Glomerular visceral epithelial cell (primary cell): ENCODE results near the gene LPIN1.

Experiments used
- DNase-seq: peaks from one replicate; pipeline ENCODE4 v3.0.0-alpha.2; 2016; ENCODE audit errors: extremely low spot score

The LPIN1 gene, protein sequence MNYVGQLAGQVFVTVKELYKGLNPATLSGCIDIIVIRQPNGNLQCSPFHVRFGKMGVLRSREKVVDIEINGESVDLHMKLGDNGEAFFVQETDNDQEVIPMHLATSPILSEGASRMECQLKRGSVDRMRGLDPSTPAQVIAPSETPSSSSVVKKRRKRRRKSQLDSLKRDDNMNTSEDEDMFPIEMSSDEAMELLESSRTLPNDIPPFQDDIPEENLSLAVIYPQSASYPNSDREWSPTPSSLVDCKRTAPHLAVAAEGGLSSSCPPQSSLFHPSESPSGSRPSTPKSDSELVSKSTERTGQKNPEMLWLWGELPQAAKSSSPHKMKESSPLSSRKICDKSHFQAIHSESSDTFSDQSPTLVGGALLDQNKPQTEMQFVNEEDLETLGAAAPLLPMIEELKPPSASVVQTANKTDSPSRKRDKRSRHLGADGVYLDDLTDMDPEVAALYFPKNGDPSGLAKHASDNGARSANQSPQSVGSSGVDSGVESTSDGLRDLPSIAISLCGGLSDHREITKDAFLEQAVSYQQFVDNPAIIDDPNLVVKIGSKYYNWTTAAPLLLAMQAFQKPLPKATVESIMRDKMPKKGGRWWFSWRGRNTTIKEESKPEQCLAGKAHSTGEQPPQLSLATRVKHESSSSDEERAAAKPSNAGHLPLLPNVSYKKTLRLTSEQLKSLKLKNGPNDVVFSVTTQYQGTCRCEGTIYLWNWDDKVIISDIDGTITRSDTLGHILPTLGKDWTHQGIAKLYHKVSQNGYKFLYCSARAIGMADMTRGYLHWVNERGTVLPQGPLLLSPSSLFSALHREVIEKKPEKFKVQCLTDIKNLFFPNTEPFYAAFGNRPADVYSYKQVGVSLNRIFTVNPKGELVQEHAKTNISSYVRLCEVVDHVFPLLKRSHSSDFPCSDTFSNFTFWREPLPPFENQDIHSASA

DNA sequence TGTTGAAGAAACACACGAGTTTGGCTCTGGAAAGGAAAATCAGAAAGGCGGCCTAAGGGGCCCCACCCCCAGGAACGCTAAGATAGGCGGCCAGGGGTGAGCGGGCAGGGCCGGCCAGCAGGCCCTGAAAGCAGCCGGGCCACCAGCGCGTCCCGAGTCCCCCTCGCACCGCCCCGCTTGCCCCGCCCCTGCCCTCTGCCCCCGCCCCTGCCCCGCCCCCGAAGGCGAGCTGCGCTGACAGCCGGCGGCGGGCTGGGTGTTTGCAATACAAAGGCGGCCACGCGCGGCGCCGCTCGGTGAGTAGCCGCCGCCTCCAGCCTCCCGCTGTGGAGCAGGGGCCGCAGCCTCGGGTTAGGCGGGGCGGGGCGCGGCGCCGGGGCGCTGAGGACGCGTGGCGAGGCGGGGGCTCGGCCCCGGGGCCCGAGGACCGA lies at the start of gene LPIN1:
LPIN1 (plus strand) TSS at position 257 of the 431 bp plus-strand sequence. CDS start 18,910 bp downstream, outside the sequence.
- peak; percentile 87 for DNase-seq

DNA sequence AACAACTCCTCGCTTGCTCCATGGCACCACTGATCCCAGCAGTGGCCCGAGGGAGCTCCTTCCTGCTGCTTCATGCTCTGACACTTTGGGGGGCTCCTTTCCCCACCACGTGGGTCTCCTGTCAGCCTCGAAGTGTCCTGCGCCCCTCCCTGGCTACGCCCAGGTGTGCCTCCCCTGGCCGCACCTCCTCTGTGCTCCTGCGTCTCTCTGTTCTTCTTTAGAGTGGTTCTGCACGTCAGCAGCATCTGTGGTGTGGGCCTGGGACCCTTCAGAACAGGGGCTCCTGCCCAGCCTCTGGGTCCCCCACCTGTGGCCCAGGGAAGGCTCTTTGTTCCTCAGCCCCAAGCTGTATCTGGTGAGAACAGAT lies 49.7 kb upstream of the LPIN1 start:
- DNase-seq = no peak

DNA sequence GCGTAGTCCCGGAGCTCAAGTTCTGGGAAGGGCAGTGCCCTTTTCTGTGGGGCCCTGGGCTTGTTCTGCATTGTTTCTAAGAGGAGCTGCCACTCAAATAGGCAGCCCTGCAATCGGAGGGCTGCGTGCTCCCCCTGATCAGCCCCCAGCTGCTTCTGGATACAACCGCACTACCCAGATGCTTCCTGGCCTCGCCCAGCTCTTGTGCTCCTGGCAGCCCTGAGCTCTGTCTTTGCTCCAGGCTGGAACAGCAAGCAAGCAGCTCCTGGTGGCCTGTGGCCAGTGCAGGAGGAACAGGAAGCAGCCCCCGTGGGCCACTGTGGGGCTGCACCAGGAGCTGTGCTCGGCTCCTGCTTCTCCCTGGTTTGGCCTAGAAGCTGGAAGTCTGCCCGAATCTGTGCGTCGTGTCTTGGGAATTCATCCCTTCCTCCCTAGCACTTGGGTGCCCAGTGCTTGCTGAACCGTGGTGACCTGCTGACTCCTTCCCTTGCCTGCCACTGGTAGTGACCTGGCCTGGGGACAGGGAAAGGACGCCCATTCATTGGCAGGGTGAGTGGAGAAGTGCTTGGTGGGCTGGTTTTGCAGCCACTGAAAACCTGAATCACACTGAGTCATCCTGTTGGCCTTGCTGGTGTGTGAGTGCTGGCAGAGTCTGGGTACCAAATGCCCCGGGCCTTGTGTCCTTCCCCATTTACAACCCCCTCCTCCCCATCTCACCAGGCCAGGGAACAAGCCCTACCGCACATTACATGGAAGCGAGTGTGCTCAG lies 49.1 kb upstream of the LPIN1 start:
- peak; percentile 91 for DNase-seq

DNA sequence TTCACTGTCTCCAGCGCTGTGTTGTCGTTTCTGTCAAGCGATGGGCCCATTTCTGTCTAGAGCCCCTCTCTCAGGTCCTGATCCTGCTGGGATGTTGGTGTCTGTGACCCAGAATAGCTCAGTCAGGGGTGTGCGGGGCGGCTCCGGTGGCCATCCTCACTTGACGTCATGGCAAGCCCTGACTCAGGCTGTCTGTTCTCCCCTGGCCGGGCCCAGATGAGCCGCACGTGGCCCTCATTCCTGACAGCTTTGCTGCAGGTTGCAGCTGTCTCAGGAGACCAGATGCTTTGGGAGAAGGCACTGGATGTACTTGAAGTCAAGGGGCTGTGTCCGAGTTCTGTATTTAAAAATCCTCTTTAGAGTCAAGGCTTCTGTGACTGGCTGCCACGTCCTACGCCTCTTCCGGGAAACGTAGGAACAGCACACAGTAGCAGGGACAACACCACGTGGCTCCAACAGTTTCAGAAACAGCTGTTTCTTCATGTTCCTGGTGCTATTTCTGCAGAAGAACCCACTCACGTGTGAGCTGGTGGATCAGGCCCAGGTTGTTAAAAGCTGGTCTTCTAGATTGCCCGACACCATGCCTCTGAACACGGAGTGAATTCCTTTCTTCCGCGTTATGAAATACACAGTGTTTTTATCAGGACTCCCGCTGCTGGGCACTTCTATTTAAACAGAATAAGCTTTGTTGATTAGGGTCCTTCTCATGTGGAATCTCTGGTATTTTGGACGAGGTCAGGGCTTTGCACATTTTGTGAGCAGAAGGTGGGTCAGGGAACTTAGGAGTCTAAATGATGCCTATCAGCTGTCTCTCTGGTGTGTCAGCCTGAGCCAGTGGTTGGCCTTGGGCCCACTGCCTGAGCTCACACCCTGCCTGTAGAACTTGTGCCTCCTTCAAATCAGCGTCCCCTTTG lies 48.2 kb upstream of the LPIN1 start:
- DNase-seq = peak; percentile 56

DNA sequence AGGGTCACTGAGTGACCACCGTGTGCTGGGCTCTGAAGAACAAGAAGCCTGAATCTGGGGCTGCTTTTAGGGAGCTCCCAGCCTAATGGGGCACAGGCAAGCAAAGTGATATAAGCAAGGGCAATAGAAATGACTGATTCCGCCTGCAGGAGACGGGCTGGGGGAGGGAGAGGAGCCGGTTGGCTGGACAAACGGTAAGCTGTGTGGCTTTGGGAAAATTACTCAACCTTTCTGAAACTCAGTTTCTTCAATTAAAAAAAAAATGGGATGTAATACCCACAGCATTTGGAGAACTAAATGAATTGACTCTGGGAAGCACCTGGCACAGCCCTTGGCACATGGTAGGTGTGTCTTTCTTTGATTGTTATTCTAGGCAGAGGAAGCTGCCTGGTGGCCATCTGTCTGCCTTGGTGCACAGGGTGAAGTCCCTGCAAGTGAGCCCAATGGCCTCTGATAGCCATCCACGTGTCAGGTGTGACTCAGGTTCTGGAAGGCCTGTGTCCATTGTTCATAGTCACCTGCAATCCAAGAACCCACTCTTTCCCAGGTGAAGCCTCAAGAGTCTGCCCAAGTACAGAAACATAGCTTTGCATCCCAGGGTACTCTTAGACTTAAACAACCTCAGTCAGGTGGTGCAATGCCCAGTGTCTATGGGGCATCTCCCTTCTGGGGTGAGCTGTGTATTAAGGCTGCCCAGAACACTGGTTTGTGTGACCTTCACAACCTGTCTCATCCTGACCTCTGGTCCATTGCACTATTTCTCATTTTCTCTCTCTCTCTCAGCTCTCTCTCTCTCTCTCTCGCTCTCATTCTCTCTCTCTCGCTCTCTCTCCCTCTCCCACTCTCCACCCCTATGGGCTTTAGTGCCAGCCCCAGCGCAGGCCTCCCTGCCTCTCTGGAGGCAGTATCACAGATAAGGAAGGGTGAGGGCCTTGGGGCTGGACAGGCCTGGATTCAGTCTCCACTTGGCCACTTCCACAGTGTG lies 46.5 kb upstream of the LPIN1 start:
- no peak for DNase-seq

DNA sequence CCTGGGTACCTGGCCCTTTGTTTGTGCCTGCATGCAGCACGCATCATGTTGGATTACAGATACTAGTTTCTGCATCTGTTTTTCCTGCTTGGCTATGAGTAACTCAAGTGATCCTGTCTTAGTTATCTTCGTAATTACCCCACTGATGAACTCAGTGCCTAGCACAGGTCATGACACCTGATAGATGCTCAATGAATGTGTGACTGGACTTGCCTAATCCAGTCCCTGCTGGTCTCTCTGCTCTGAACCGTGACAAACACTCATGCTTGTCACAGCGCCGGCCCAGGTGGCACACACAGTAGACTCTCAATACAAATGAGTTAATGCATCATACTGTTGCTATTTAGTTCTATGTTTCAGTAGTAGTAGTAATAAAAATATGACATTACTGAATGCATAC lies 45.2 kb upstream of the LPIN1 start:
- DNase-seq = no peak

DNA sequence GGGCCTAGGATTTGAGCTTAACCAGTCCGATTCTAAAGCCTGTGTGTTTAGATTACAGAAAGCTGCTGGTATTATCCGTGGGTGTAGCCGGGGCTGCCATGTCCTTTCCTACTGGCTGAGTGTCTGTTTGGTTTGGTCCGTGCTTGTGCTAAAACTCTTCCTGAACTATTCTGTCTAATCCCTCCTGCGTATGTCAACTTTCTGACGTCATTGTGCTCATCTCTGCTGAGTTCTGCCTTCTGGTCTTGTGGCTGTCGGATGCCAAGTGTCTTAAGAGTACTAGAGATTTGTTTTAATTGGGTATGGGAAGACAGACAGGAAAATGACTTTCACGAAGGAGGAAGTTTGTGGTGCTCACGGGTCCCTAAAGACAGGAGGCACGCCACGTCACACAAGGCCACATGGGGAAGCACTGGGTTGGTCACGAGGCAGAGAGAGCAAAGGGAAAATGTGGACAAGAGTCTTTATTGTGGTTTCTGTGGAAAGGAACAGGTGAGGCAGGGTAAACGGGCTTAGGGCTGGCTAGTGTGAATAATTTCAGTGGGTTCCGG lies 44.6 kb upstream of the LPIN1 start:
- DNase-seq = no peak

DNA sequence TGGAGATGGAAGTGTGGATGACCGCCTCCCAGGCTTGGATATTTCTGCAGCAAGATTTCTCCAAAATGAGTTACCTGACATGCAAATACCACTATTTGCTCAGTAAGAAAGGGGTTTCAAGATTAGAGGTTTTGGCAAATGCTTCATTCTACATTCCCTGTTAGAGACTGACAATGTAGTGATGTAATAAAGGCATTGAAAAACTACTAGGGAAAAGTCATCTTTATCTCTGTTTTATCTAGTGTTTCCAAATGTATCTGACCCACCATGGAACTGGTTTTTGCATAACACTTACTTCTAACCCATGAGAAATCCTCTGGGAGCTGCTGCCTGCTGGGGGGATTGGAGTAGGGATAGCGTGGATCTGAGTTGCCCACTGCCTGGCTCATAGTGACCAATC lies 43.5 kb upstream of the LPIN1 start:
- DNase-seq = no peak

DNA sequence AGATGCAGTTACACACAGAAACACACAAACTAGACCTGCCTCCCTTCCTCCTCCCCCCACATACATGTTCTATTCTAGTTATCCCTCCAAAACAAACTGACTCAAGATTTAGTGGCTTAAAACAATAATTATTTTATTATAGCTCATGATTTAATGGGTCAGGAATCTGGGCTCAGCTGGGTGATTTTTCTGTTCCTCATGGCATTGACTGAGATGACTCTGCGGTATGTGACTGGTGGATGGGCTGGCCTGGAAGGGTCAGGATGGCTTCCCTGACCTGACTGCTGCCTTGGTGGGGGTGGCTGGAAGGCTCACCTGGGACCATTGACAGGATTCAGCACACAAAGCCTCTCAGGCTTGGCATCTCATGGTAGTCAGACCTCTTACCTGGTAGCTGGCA lies 42.7 kb upstream of the LPIN1 start:
- DNase-seq = peak; percentile 26

DNA sequence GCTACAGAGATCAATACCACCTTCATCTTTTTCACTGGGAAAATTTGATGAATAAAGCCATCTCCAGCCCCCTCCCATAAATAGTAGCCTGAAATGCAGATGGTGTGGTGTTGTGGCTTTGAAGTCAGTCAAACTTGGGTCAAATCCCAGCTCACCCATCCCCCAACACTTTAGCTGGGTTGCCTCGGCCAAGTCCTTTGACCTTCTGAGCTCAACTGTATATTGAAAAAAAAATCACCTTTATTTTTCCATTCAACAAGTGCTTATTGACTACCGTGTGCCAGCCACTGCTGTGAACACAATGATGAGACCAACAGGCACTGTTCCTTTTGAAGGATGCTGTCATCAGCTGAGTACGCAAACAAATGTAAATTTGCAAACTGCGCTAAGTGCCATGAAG lies 41.4 kb upstream of the LPIN1 start:
- no peak for DNase-seq

DNA sequence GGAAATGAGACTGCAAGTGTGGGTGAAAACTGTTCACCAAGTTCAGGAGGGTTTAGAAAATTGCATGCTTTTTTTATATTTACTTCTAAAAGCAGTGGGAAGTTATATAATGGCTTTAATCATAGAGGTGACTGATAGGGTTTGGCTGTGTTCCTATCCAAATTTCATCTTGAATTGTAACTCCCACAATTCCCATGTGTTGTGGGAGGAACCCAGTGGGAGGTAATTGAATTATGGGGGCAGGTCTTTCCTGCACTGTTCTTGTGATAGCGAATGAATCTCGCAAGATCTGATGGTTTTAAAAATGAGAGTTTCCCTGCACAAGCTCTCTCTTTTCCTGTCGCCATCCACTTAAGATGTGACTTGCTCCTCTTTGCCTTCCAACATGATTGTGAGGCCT lies 40.7 kb upstream of the LPIN1 start:
- no peak for DNase-seq

DNA sequence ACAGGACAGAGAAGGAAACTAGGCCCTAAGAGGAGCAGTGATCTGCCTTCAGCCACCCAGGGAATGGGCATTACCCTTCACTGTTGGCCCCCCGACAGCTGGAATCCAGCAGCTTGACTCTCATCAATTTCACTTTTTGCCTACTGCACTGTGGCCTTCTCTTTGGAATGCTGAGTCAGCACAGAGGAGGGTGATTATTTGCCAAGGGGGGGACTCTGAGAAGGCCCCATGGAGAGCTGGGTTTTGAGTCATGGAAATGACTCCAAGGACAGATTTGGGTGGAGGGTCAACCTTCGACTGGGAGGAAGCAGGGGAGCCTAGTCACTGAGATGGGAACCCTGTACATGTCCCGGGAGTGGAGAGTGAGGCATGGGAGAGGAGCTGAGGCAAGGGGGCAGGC lies 38.3 kb upstream of the LPIN1 start:
- DNase-seq = no peak

DNA sequence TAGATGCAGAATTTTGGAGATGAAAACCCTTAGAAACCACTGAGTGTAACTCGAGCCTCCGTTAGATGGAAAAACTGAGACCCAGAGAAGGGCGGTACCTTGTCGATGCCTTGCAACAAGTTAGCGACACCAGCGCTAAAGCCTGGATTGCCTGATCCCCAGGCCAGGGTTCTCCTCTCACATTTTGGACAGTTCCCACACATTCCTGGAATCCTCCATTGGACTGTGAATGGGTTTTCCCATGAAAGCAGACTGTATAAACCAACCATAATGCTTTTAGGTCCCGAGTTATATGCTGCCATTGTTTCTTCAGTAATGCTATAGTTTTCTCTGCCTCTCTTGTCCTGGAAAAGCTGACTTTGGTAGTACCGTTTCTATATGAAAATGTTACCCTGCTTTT lies 37.1 kb upstream of the LPIN1 start:
- no peak for DNase-seq

DNA sequence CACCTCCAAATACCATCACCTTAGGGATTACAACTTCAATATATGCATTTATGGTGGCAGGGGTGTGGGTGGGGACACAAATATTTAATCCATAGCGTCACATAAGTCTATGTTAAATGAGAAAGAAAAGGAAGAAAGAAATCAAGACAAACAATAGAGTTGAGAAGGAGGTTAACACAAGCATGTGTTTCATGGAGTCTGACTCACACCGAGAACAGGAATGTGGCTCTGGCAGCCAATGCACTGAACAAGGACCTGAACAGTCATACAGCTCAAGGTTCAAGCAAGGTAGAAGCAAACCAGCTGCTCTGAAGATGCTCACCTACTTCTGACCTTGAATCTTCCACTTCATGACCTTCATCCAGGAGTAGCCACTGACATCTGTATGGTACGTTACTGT lies 36.2 kb upstream of the LPIN1 start:
- peak; percentile 31 for DNase-seq

DNA sequence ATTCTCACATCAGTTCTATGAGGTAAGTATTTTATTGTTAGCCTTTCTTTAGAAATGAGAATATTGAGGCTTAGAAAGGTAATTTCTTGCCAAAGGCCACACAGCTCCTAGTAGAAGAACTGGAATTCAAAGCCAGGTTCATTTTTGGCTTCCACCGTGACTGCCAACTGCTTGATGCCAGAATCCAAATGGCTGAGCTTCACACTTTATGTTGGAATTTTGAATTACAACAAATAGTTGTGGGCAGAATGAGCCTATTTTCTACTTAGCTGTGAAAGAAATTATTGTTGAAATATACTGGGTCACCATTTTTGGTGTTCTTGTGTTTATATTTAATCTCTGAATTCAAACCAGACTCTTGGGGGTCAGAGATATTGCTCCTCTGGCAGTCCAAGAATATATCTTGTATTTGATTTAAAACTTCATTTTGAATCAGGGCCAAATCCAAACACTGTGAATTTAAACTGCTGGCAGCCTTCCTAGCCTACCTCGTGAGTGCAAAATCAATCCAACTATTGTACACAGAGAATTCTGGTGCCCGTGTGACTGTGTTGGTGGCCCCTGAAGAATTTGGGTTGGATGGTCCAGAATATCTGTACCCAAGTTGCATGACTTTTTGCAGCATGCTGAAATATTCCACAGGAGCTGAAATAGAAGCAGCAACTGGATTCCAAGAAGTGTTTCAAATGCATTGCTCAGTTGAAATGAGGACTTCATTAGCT lies 35.6 kb upstream of the LPIN1 start:
- DNase-seq = no peak

DNA sequence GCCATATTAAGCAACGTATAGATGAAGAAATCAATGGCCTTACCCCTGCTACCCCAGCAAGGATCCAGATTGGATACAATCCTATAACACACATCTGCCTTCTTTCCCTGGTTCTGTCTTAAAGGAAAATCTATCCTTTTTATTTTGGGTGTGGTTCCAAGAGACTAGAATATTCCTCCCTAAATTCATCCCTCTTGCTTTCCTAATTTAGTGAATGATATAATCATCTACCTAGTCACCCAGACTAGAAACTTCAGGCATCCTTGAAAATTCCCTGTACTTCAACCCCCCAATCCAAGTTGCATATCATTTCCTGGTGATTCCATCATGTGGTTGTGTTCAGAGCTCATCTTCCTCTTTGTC lies 35.1 kb upstream of the LPIN1 start:
- DNase-seq = no peak

DNA sequence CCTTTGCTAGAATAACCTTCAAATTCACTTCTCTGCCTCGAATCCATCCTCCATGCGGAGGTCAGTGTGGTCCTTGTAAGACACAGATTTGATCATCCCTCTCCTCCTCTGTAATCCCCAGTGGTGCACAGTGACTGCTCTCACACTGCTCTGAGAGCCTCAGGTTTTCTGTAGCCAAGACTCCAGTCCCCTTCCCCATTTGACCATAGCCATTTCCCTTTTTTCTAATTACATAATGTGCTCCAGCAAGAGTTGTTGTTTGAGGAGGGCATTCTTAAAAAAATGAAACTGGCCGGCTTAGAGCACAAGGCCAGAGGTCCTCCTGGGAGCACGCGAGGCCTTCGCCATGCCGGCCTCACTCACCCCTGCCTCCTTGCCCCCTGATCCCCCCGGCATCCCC lies 34.7 kb upstream of the LPIN1 start:
- DNase-seq = no peak

DNA sequence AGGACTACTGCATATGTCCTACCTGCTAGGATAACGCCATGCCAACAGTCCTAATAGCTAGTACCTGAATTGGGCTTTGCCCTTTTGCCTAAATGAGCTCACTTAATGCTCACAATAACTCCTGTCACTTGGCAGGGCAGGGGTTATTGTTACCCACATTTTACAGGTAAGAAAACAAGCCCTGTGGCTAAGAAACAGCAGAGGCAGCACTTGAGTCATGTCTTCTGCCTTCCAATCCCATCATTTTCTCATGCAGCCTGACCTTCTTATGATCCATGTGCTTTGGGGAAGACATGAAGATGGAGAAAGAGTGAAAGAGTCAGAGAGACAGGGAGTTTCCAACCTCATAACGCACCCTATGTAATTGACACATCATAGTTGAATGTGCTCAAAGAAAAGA lies 33.6 kb upstream of the LPIN1 start:
- no peak for DNase-seq

DNA sequence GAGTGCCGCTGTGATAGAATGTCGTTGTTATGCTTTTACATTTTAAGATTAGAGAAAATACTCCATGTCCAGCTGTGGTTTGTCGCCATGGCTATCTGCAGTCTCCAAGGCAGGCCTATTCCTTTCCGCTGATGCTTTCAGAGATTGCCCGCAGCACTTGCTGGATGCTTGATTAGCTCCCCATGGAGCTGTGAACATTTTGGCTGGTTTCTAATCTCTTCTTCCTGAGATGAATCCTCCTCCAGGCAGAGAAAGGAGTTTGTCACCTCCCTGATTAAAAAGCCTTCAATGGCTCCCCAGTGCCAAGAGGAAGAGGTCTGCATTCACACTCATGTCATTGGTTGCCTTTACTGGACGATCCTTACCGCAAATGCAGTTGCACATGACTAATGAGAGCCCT lies 32.6 kb upstream of the LPIN1 start:
- no peak for DNase-seq
